ENCODE results near the gene KRT74. TPM values are rescaled to one million over a fixed set of nuclear protein-coding genes. Genes with fewer than 3 reads are reported as not detected.

Gene KRT74
- total RNA-seq, 1 experiment from 2014 or later, result not detected

DNA sequence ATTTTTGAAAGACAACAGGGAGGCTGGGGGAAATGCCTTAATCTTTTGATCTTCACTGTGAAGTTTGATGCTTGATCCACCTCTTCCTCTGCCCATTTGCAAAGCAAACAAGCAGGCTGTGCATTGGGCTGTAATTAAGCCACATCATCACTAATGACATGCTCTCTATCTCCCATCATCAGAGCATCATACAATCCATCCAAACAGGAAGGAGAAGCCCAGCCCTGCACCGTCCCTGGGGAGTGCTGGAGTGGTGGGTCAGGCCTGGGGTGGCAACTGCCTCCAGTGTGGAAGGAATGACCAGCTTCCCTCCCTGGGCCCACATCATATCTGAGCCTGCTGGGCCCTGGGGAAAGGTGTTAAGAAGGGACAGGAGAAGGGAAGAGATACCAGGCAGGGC lies 6.9 kb upstream of the KRT74 start:
- Mint-ChIP-seq H3K9me3 (ENCODE audit: unreplicated experiment) (no peaks in the 10 kb centered on the region), H3K27me3 (ENCODE audit: insufficient read depth, unreplicated experiment) (no peaks in the 10 kb centered on the region), H3K27ac (ENCODE audit: unreplicated experiment) (no peak overlapping the region), H3K4me1 (ENCODE audit: low read depth, unreplicated experiment) (no peaks in the 10 kb centered on the region), H3K4me3 (ENCODE audit: unreplicated experiment) (no peak overlapping the region), H3K36me3 (ENCODE audit: insufficient read depth, unreplicated experiment) (no peaks in the 10 kb centered on the region)
- POLR2A ChIA-PET, result interaction anchor here (0.6 kb wide), 1 partner anchor 210 kb away, joined by 3 read pairs; no protein-coding TSS in a partner anchor
- no TSS peak for BruUV-seq (replicated peaks)
- Histone ChIP-seq H3K9me3 (no peaks in the 10 kb centered on the region), H3K27me3 (replicated peaks; ENCODE audit: control insufficient read depth, insufficient read depth, low read length) (no peaks in the 10 kb centered on the region), H3K4me1 (peaks cover 11% of the 10 kb centered on the region; the same call in 1 of the 2 replicates), H3K4me3 (ENCODE audit: low read depth, low read length) (no peak overlapping the region), H3K36me3 (ENCODE audit: control insufficient read depth, insufficient read depth, low read length) (no peaks in the 10 kb centered on the region)
- DNase-seq, result peak in 1 of 2 experiments; percentile 23
- intact Hi-C loops (cut with micrococcal nuclease; ENCODE audit: unreplicated experiment), result loop anchor here (2.0 kb wide), 1 partner anchor 424 kb away; no protein-coding TSS in a partner anchor
- CTCF ChIA-PET, result interaction anchor here (0.6 to 1.7 kb wide), 5 partner anchors 285 to 305 kb away, joined by 3 to 7 read pairs (median 5); no protein-coding TSS in a partner anchor
- TF ChIP-seq, protein P1, sequence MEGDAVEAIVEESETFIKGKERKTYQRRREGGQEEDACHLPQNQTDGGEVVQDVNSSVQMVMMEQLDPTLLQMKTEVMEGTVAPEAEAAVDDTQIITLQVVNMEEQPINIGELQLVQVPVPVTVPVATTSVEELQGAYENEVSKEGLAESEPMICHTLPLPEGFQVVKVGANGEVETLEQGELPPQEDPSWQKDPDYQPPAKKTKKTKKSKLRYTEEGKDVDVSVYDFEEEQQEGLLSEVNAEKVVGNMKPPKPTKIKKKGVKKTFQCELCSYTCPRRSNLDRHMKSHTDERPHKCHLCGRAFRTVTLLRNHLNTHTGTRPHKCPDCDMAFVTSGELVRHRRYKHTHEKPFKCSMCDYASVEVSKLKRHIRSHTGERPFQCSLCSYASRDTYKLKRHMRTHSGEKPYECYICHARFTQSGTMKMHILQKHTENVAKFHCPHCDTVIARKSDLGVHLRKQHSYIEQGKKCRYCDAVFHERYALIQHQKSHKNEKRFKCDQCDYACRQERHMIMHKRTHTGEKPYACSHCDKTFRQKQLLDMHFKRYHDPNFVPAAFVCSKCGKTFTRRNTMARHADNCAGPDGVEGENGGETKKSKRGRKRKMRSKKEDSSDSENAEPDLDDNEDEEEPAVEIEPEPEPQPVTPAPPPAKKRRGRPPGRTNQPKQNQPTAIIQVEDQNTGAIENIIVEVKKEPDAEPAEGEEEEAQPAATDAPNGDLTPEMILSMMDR (IDR thresholded peaks at IDR 0.05; ENCODE audit: insufficient read depth in 1 of 2, low read depth in 1 of 2, low read length in 1 of 2, severe bottlenecking in 1 of 2, unreplicated experiment in 1 of 2), result no peak

DNA sequence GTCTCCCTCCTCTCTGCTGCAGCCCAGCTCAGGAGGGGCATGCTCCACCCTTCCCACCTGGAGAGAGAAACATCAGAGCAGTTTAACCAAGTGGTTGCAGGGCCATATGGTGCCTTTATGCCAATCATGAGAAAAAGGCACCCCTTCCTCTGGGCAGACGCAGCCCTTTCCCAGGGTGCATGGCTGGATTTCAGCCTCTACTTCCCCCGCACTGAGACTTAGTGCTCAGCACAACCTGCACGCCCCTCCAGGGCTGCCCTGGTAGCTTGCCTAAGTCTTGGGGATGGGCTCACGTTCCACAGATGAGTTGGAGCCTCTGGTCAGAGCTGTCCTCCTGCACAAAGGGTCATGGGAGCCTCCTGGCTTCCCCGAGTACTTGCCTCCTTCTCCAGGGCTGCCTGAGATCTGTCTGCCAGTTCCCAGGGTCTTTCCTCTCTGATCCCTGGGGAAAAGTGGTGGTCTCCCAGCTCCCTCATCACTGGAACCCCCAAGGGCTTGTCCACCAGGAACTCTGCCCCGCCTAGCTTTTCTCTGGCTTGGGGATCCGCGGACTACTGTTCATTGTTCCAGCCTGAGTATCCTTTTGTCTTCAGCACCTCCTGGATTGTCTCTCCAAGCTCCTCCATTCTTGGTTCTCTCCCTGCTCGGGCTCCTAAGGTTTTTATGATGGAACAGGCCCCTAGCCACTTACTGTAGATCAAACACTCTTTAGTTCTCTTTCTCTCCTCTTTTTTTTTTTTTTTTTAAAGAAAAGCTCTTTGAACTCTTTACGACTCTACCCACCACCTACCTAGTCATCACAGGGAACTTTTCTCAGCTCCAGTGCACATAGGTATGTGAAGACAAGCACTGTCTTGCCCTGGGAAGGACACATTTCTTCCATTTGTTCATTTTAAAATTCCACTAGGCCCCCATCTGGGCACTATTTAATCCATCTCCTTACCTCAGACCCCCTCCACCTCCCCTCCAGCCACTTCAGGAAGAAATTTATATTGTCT lies 6.1 kb upstream of the KRT74 start:
- no peaks in the 10 kb centered on the region for H3K9me3 ChIP-seq
- H3K27ac Mint-ChIP-seq (ENCODE audit: unreplicated experiment), result no peak overlapping the region
- H3K9me3 Mint-ChIP-seq (ENCODE audit: unreplicated experiment), result no peaks in the 10 kb centered on the region
- H3K4me1 ChIP-seq, result peaks cover 11% of the 10 kb centered on the region; the same call in 1 of the 2 replicates
- H3K27me3 ChIP-seq (replicated peaks; ENCODE audit: control insufficient read depth, insufficient read depth, low read length), result no peaks in the 10 kb centered on the region
- no peaks in the 10 kb centered on the region for H3K36me3 ChIP-seq (ENCODE audit: control insufficient read depth, insufficient read depth, low read length)
- H3K4me3 Mint-ChIP-seq (ENCODE audit: unreplicated experiment), result no peak overlapping the region
- TF ChIP-seq, protein P1 (IDR thresholded peaks at IDR 0.05; ENCODE audit: insufficient read depth in 1 of 2, low read depth in 1 of 2, low read length in 1 of 2, severe bottlenecking in 1 of 2, unreplicated experiment in 1 of 2), result no peak
- H3K36me3 Mint-ChIP-seq (ENCODE audit: insufficient read depth, unreplicated experiment), result no peaks in the 10 kb centered on the region
- no peaks in the 10 kb centered on the region for H3K4me1 Mint-ChIP-seq (ENCODE audit: low read depth, unreplicated experiment)
- ChIA-PET CTCF (interaction anchor here (0.6 to 1.7 kb wide), 4 partner anchors 286 to 300 kb away, joined by 5 to 7 read pairs (median 6); no protein-coding TSS in a partner anchor), POLR2A (interaction anchor here (0.6 kb wide), 1 partner anchor 211 kb away, joined by 3 read pairs; no protein-coding TSS in a partner anchor)
- BruUV-seq (replicated peaks), result no TSS peak
- H3K4me3 ChIP-seq (ENCODE audit: low read depth, low read length), result no peak overlapping the region
- H3K27me3 Mint-ChIP-seq (ENCODE audit: insufficient read depth, unreplicated experiment), result no peaks in the 10 kb centered on the region
- intact Hi-C loops (cut with micrococcal nuclease; ENCODE audit: unreplicated experiment), result loop anchor here (2.0 kb wide), 1 partner anchor 423 kb away; no protein-coding TSS in a partner anchor
- peak in 1 of 2 experiments; percentile 19 for DNase-seq

DNA sequence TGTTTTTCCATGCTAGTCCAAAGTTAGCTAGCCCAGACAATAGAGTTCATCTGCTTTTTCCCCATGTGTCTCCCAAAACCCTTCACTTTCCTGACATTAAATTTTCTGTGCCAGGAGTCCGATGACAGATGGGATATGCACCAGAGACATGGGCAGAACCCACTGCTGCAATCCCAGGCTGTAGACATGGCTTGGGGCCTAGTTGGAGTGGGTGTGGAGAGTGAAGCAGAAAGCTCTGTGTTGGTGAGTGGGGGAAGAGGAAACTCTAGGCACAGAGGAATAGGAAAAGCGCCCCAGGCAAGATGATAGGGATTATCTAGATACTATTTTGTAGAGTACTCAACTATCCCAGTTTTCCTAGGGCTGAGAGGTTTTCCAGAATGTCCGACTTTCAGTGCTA lies 4.8 kb upstream of the KRT74 start:
- H3K9me3 ChIP-seq, result no peaks in the 10 kb centered on the region
- ChIA-PET CTCF (interaction anchor here (0.6 to 1.0 kb wide), 3 partner anchors 206 to 916 kb away, joined by 5 to 6 read pairs (median 6); no protein-coding TSS in a partner anchor), POLR2A (no interaction called here)
- H3K9me3 Mint-ChIP-seq (ENCODE audit: unreplicated experiment), result no peaks in the 10 kb centered on the region
- TF ChIP-seq, protein P1 (IDR thresholded peaks at IDR 0.05; ENCODE audit: insufficient read depth in 1 of 2, low read depth in 1 of 2, low read length in 1 of 2, severe bottlenecking in 1 of 2, unreplicated experiment in 1 of 2), result no peak
- no peaks in the 10 kb centered on the region for H3K4me1 Mint-ChIP-seq (ENCODE audit: low read depth, unreplicated experiment)
- no peak for DNase-seq
- no peak overlapping the region for H3K4me3 ChIP-seq (ENCODE audit: low read depth, low read length)
- H3K4me1 ChIP-seq, result peaks cover 8% of the 10 kb centered on the region; the same call in 1 of the 2 replicates
- no peaks in the 10 kb centered on the region for H3K27me3 ChIP-seq (replicated peaks; ENCODE audit: control insufficient read depth, insufficient read depth, low read length)
- H3K27ac Mint-ChIP-seq (ENCODE audit: unreplicated experiment), result no peak overlapping the region
- intact Hi-C loops (cut with micrococcal nuclease; ENCODE audit: unreplicated experiment), result no loop called here
- no TSS peak for BruUV-seq (replicated peaks)
- H3K36me3 Mint-ChIP-seq (ENCODE audit: insufficient read depth, unreplicated experiment), result no peaks in the 10 kb centered on the region
- H3K36me3 ChIP-seq (ENCODE audit: control insufficient read depth, insufficient read depth, low read length), result no peaks in the 10 kb centered on the region
- no peak overlapping the region for H3K4me3 Mint-ChIP-seq (ENCODE audit: unreplicated experiment)
- H3K27me3 Mint-ChIP-seq (ENCODE audit: insufficient read depth, unreplicated experiment), result no peaks in the 10 kb centered on the region

All from Caco-2 (cell line).